ENCODE data around the gene UBAP2L.
"Not testable (repeated sequence)": the region's sequence is repeated elsewhere in the genome, so short reads cannot be mapped to it uniquely, and the experiment has no call there.

UBAP2L gene

GRCh38 chr1:154241703-154242351, 21.1 kb downstream of the UBAP2L start:
- DNase-seq (ENCODE audit: low spot score): no peak

DNA sequence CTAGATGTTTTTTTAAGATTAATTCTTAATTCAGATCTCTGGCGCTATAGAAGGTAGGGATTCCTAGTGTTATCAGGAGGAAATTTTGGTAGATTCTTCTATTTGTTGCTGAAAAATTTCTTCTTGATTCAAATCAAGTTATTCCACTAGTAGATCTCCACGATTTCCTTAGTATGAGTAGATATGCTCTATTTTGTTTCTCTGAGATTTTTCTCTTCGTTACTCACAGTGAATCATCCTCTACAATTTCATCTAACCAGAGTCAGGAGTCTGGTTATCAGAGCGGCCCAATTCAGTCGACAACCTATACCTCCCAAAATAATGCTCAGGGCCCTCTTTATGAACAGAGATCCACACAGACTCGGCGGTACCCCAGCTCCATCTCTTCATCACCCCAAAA, 32.9 kb downstream of the UBAP2L start:
- no peak for DNase-seq (ENCODE audit: low spot score)

GRCh38 chr1:154256686-154257085, 35.9 kb downstream of the UBAP2L start:
- DNase-seq (ENCODE audit: low spot score): no peak

- DNase-seq (ENCODE audit: low spot score): no peak
Measured at GRCh38 chr1:154258784-154259183, 38.0 kb downstream of the UBAP2L start.

GRCh38 chr1:154260127-154260526, 39.4 kb downstream of the UBAP2L start:
- DNase-seq (ENCODE audit: low spot score): no peak

- DNase-seq (ENCODE audit: low spot score): no peak
Measured at GRCh38 chr1:154263465-154264332, 42.9 kb downstream of the UBAP2L start.

DNA sequence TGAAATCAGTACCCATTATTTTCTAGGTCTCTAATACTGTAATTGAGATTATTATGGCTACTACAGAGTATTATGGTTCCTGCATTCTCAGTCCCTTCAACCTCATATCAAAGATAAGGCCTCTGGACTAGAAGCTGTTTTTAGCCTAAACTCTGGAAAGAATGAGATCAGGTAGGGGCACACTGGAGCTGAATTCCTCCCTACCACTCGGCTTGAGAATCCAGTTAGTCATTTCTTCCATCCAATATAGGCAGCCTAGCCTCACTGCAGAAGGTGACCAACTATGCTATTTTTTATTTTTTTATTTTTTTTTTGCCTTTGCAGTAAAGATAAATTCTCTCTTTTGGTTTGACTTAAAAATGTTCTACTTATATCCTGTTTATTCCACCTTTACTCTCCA, 43.7 kb downstream of the UBAP2L start:
- DNase-seq (ENCODE audit: low spot score): no peak

GRCh38 chr1:154265586-154265985, 44.8 kb downstream of the UBAP2L start:
- no peak for DNase-seq (ENCODE audit: low spot score)

DNA sequence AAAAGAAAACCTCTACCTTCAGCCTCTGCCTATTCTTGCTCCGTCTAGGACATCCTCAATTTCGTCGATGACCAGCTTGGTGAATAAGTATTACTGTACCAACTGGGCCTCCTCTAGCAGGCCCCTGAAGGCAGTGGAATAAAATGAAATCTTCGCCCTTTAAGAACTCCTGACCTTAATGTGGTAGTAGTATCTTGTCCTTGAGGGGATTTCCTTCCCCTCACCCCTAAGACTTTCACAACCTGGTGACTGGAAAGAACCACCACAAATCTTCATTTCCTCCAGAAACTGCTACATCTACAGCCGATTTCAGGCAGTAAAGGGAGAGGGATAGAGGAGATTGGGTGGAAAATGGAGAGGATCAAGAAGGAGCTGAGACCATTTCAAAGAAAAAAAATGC, 50.1 kb downstream of the UBAP2L start:
- DNase-seq (ENCODE audit: low spot score): no peak

DNA sequence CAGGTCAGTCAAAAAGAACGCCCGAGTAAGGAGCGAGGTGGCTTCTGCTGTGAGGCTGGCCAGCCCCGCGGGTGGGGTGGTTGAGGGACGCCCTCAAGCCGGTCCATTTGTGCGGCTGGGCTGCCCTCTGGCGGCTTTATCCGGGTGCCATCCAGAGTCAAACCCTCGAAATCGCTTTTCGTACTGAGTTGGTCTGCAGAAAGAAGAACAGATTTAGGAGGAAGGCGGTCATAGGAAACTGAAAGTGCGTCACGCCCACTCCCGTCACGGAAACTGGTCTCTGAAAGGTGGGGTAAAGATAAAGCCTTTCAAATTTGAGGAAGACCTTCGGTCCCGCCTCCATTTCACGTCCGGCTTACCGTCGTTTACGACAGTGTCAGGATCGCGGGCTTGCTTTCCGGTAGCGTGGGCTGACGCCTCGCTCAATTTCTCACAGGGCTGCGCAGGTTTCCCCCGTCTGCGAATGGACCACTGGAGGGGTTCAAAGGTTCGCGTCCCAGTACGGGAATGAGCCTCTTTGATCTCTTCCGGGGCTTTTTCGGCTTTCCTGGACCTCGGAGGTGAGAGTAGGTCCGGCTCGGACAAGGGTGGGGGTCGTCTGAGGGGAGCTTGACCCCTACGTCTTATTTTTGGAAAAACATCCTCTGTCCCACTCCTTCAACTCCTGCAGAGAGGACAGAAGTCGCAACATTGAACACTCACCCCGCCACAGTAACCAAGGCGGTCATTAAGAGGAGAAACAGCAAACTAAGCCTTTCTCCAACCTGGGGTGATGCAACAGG, 51.7 kb downstream of the UBAP2L start, which contains the start of gene HAX1:
Gene HAX1, plus strand, starts transcription at position 413 of the 782 bp plus-strand sequence. Its CDS starts 95 bp downstream, at position 508.
- peak; percentile 93 for DNase-seq (ENCODE audit: low spot score)

- DNase-seq (ENCODE audit: low spot score): no peak
Measured at GRCh38 chr1:154272999-154273563, 52.3 kb downstream of the UBAP2L start.

DNA sequence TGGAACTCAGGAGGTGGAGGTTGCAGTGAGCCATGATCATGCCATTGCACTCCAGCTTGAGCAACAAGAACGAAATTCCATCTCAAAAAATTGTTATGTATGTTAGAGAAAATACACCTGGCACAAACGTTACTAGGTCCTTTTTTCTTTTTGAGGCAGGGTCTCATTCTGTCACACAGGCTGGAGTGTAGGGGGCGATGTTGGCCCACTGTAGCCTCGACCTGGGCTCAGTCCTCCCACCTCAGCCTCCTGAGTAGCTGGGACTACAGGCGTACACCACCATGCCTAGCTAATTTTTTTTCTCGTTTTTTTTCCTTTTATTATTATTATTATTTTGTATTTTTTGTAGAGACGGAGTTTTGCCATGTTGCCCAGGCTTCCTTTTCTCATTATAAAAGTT, 56.0 kb downstream of the UBAP2L start:
- no peak for DNase-seq (ENCODE audit: low spot score)

DNA sequence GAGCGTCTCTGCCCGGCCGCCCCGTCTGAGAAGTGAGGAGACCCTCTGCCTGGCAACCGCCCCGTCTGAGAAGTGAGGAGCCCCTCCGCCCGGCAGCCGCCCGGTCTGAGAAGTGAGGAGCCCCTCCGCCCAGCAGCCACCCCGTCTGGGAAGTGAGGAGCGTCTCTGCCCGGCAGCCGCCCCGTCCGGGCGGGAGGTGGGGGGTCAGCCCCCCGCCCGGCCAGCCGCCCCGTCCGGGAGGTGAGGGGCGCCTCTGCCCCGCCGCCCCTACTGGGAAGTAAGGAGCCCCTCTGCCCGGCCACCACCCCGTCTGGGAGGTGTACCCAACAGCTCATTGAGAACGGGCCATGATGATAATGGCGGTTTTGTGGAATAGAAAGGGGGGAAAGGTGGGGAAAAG, 66.8 kb downstream of the UBAP2L start:
- DNase-seq (ENCODE audit: low spot score): not testable (repeated sequence)

- DNase-seq (ENCODE audit: low spot score): no peak
Measured at GRCh38 chr1:154288661-154289060, 67.9 kb downstream of the UBAP2L start.

- no peak for DNase-seq (ENCODE audit: low spot score)
Measured at GRCh38 chr1:154290921-154291320, 70.2 kb downstream of the UBAP2L start.

GRCh38 chr1:154295408-154296235, 74.9 kb downstream of the UBAP2L start:
- DNase-seq (ENCODE audit: low spot score): no peak

GRCh38 chr1:154301582-154301981, 80.8 kb downstream of the UBAP2L start:
- no peak for DNase-seq (ENCODE audit: low spot score)

DNA sequence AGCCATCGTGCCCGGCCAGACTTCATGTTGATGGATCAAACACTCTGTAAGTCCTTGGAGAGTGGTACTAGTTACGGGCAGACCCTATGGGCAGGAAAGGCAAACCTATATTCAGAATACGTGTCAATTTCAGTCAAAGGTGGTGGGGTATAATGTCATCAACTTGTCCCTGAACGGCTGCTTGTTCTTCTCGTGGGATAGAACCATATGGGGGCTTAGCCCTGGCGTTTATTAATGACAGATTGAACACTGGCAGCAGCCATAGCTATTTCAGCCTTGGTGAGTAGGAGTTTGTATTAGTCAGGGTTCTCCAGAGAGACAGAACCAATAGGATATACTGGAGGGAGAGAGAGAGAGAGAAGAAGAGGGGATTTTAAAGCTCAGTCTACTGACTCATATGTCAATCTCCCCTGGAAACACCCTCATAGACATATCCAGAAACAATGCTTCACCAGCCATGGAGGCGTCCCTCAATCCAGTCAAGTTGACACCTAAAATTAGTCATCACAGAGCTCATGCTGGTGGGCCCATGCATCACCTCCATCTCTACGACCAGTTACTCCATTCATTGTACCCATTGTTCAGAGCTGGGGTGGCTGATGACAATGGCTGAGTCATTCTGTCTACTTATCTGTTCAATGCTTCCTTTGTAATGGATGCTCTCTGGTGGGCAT, 84.0 kb downstream of the UBAP2L start:
- no peak for DNase-seq (ENCODE audit: low spot score)

- DNase-seq (ENCODE audit: low spot score): no peak
Measured at GRCh38 chr1:154306151-154306550, 85.4 kb downstream of the UBAP2L start.

DNA sequence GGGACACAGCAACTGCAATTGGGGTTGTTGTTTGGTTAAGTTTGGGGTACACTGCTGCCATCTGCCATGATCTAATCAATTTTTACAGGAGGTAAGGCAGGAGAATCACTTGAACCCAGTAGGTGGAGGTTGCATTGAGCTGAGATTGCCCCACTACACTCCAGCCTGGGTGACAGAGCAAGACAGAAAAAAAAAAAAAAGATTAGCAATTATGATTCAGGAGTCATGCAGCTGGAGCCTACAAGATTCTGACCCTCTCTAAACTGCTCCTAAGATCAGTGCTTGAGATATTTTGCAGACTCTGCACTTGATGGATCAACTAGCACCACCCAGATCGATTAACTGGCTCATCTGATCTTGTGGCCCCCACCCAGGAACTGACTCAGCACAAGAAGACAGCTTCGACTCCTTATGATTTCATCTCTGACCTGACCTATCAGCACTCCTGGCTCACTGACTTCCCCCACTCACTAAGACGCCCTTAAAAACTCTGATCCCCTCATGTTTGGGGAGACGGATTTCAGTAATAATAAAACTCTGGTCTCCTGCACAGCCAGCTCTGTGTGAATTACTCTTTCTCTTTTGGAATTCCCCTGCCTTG, 87.0 kb downstream of the UBAP2L start:
- DNase-seq (ENCODE audit: low spot score): not testable (repeated sequence)
